Measurements from ENCODE around the gene IPO11. TPM values are rescaled to one million over a fixed set of nuclear protein-coding genes. Genes with fewer than 3 reads are reported as not detected.

IPO11 gene
- 34.4 and 40.0 TPM in 2 replicates for total RNA-seq (2012; rRNA removed)
- 8.3 and 12.6 TPM in 2 replicates for polyA plus RNA-seq (2012; rRNA removed)
- 3.0 and 5.3 TPM in 2 replicates for polyA plus RNA-seq (2012; cell fraction: cytosol; rRNA removed)
- polyA plus RNA-seq (2012; cell fraction: nucleus; rRNA removed; ENCODE audit: low replicate concordance) = 2.8 and 9.2 TPM in 2 replicates
- Bru-seq, nascent RNA = percentile 70 among the genes with signal in this experiment
- BruChase-seq, experiment 1, labeled RNA remaining after a 6-hour chase = percentile 59 among the genes with signal in this experiment
- BruChase-seq, experiment 2, labeled RNA remaining after a 2-hour chase = percentile 58 among the genes with signal in this experiment
- long read RNA-seq, full-length matches to known transcripts = 18 of 28 reads
- long read RNA-seq, partial matches to known transcripts = 3 of 28 reads
- long read RNA-seq, other reads (novel, unspliced or antisense) = 7 of 28 reads

DNA sequence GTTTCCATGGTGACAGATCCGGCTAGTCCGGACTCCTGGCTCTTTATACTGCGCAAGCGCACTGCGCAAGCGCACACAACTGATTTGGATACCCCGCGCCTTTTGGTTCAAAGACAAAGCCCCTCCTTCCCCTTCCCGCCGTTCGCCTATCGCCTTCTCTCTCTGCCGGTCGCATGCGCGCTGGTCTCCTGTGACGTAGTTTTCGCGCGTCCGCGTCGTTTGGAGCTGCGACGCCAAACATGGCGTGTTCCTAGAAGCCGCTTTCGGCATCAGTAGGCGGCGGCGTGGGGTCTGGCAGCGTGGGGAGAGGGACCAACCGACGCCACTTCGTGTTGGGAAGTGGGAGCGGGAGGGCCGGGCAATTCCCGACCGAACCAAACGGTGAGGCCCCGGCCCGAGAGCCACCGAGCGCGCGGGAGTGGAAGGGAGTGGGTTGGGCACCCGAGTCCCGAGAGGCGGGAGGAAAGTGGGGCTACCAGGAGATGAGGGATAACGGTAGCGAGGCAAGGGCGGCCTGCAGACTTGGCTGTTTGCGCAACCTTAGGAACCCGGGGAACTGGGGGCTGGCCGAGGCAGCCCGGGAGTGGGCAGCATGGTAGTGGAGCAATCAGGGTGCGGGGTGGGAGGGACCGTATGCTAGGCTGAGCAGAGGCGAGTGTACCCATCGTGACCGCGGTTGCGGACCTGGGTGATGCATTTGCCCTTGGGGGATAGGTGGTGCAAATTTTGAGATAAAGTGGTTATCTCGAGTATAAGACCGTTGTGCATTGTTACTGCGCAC lies at the start of gene IPO11:
Gene IPO11 (plus strand): TSS at position 215 of the 781 bp plus-strand sequence. CDS start 24,517 bp downstream, outside the sequence.
- peak; percentile 14; the same call in 1 of the 2 replicates for TF ChIP-seq MAZ (IDR thresholded peaks at IDR 0.05; ENCODE audit: borderline replicate concordance, low read depth, low read length)
- TF ChIP-seq, protein P1, sequence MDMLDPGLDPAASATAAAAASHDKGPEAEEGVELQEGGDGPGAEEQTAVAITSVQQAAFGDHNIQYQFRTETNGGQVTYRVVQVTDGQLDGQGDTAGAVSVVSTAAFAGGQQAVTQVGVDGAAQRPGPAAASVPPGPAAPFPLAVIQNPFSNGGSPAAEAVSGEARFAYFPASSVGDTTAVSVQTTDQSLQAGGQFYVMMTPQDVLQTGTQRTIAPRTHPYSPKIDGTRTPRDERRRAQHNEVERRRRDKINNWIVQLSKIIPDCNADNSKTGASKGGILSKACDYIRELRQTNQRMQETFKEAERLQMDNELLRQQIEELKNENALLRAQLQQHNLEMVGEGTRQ (IDR thresholded peaks at IDR 0.05; ENCODE audit: low read depth, low read length) = peak; percentile 46
- peak; percentile 76 for TF ChIP-seq POLR2A (IDR thresholded peaks at IDR 0.05; ENCODE audit: low read depth, low read length)
- no peak for TF ChIP-seq CHD1 (IDR thresholded peaks at IDR 0.05; ENCODE audit: low read depth, low read length)
- no peak for TF ChIP-seq NFE2L2 (IDR thresholded peaks at IDR 0.05; ENCODE audit: low read depth, low read length)
- peak; percentile 99 for TF ChIP-seq MXI1 (IDR thresholded peaks at IDR 0.05; ENCODE audit: borderline replicate concordance, low read depth, low read length)
- TF ChIP-seq BHLHE40 (IDR thresholded peaks at IDR 0.05; ENCODE audit: low read depth, low read length) = no peak
- peak; percentile 60; the same call in 1 of the 2 replicates for TF ChIP-seq CEBPB (IDR thresholded peaks at IDR 0.05; ENCODE audit: low read depth, low read length)
- CTCF ChIA-PET = no interaction called here

More for the DNA sequence above, at the start of gene IPO11:
- POLR2A ChIA-PET (ENCODE audit: unreplicated experiment) = interaction anchor here (1.3 kb wide), 1 partner anchor 9 kb away, joined by 7 read pairs; the partner anchor contains the start of gene DIMT1
- DNase-seq (peak; percentile 99), ATAC-seq (ENCODE audit: low read depth) (peak; percentile 98)
- in situ Hi-C loops (cut with MboI; ENCODE audit: low sequenced_read_pairs) (no loop called here), intact Hi-C loops (cut with micrococcal nuclease) (no loop called here), dilution Hi-C loops (cut with HindIII; ENCODE audit: low sequenced_read_pairs, unreplicated experiment) (no loop called here)
- H3K56ac ChIP-seq (ENCODE audit: extremely low read depth, insufficient read depth, low read length) = 0 out of 2 replicates have a peak within 1 kb of the TSS, but pooled peaks have one; percentile 26
- no peak within 1 kb of the TSS for H3K18ac ChIP-seq (ENCODE audit: low read depth, low read length)
- H2AK9ac ChIP-seq (replicated peaks; ENCODE audit: low read depth, low read length, poor library complexity) = peak within 1 kb of the TSS; percentile 77
- peak within 1 kb of the TSS; percentile 91 for H2AFZ ChIP-seq (replicated peaks; ENCODE audit: low read length, poor library complexity)
- H4K5ac ChIP-seq (ENCODE audit: low read depth, low read length) = peak within 1 kb of the TSS; percentile 6
- H3K36me3 ChIP-seq (ENCODE audit: control insufficient read depth, insufficient read depth, low read length) = no peaks in the 10 kb centered on the region
- H2BK5ac ChIP-seq (ENCODE audit: low read depth, low read length, poor library complexity, severe bottlenecking) = peak within 1 kb of the TSS; percentile 6
- peak within 1 kb of the TSS; percentile 56 for H3K4me3 ChIP-seq (ENCODE audit: insufficient read depth, low read depth, low read length)
- H4K8ac ChIP-seq (ENCODE audit: low read depth in 2 of 2, low read length in 2 of 2) = peak within 1 kb of the TSS; percentile 35 to 84
- H2AK5ac ChIP-seq (ENCODE audit: low read depth, low read length) = no peak within 1 kb of the TSS
- H3K23ac ChIP-seq (ENCODE audit: low read depth, low read length) = no peak within 1 kb of the TSS
- peak within 1 kb of the TSS; percentile 18; the same call in 1 of the 2 replicates for H3K27ac ChIP-seq (ENCODE audit: insufficient read depth, low read length)
- no peak within 1 kb of the TSS for H4K91ac ChIP-seq (ENCODE audit: insufficient read depth, low read depth, low read length)
- H3K4me2 ChIP-seq (ENCODE audit: low read depth, low read length) = peak within 1 kb of the TSS; percentile 97
- 0% methylated on average over 27 of the region's 66 CpGs; no CpG with 5 or more reads in 1 of the 2 experiments for WGBS, 2 experiments (ENCODE audit: extremely low coverage in 2 of 2, insufficient read length in 1 of 2)
- peak within 1 kb of the TSS; percentile 46; the same call in 1 of the 2 replicates for H3K14ac ChIP-seq (replicated peaks; ENCODE audit: low read depth, low read length)
- H2BK120ac ChIP-seq (ENCODE audit: low read depth, low read length) = no peak within 1 kb of the TSS
- no peaks in the 10 kb centered on the region for H3K27me3 ChIP-seq (ENCODE audit: control insufficient read depth, insufficient read depth, low read length)
- H2BK20ac ChIP-seq (ENCODE audit: low read depth, low read length) = no peak within 1 kb of the TSS
- H2BK15ac ChIP-seq (ENCODE audit: low read depth, low read length) = no peak within 1 kb of the TSS
- peaks cover 10 to 12% of the 10 kb centered on the region in 2 experiments; a peak in 3 of 4 replicates for H3K79me1 ChIP-seq (ENCODE audit: low read depth in 1 of 2, low read length in 2 of 2)
- H3K4me1 ChIP-seq (ENCODE audit: control insufficient read depth, insufficient read depth, low read length) = no peaks in the 10 kb centered on the region; the same call in 1 of the 2 replicates
- no TSS peak for BruUV-seq (replicated peaks)
- no peaks in the 10 kb centered on the region for H3K9me3 ChIP-seq (ENCODE audit: control insufficient read depth, insufficient read depth, low read length)
- no peaks in the 10 kb centered on the region for H4K20me1 ChIP-seq (ENCODE audit: insufficient read depth, low read length)
- H3K9me1 ChIP-seq (ENCODE audit: insufficient read depth, low read length) = no peaks in the 10 kb centered on the region
- peak within 1 kb of the TSS; percentile 46 for H3K4ac ChIP-seq (ENCODE audit: low read depth, low read length)
- H3K9ac ChIP-seq (ENCODE audit: low read depth, low read length) = peak within 1 kb of the TSS; percentile 68

Data from IMR-90 (cell line).